ENCODE measurements around the gene SDK1.
"Not testable (repeated sequence)": the region's sequence is repeated elsewhere in the genome, so short reads cannot be mapped to it uniquely, and the experiment has no call there.

SDK1 gene

DNA sequence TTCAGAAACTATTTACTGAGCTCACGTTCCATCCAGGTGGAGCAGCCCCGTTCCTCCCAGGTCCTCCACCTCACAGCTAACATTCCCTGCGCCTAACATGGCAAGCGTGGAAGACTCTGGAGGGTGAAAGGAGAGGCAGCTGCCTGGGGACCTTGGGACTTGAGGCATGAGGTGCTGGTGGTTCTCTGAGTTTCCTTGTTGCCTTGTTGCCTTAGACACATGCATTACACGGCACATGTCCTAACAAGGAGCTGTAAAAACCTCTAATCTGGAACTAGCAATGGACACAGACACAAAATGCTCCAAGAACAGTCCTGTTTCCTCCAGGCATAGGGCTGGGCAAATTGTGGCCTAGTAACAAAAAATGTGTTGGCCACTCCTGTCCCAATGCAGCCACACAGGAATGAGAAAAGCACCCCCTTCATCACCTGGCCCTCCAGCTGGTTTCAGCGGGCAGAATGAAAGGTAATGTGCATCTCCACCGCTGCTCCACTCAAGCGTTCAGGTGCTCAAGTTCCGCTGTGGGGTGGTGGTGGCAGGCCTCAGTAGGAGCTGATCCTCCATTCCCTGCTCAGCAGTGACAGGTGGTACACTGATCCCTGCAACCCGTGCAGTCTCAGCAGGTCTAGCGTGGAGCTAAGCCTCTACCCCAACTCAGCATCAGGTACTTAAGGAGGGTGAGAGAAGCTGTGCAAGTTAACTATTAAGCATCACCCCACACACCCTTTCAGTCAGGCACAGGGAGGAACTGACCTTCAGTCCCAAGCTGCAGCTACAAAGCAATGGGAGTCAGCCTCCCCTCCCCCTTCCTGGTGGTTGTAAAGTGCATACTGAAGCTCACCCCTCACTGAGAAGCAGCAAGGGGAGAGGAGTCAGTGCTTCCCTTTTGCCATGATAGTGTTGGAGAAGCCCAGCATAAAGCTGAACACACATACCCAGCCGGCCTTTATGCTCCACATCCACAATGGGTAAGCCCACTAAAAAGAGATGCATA, 382.8 kb downstream of the SDK1 start:
- no peak for DNase-seq

DNA sequence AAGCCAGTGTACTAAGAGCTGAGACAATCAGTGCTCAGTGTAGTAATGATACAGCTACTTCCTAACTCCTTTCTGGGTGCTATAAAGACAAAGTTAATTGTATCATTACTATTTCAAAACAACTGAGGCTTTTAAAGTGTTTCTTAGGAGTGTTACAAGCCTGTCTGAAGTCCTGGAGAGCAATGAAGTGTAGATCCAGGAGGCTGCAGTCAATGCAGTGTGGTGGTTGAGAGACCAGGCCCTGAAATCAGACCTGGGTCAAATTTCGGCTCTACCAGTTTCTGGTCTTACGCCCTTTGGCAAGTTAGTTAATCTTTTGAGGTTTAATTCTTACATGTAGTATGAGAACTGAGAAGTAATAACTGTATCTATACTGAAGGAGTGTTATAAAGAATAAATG, 387.0 kb downstream of the SDK1 start:
- DNase-seq = no peak

DNA sequence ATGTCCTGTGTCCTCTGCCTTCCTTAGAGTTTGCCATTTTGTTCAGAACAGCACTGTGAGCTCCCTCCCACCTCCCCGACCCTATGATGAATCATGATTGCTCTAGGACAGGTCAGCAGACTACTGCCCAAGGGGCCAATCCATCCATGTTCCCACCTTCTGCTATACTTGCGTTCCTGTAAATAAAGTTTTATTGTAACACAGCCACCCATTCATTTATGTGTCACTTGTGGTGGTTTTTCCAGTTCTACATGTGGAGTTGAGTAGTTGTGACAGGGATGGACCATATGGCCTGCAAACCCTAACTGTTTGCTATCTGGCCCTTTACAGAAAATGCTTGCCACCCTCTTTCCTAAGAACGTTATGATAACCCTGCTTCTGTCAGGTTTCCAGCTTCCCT, 387.8 kb downstream of the SDK1 start:
- no peak for DNase-seq

DNA sequence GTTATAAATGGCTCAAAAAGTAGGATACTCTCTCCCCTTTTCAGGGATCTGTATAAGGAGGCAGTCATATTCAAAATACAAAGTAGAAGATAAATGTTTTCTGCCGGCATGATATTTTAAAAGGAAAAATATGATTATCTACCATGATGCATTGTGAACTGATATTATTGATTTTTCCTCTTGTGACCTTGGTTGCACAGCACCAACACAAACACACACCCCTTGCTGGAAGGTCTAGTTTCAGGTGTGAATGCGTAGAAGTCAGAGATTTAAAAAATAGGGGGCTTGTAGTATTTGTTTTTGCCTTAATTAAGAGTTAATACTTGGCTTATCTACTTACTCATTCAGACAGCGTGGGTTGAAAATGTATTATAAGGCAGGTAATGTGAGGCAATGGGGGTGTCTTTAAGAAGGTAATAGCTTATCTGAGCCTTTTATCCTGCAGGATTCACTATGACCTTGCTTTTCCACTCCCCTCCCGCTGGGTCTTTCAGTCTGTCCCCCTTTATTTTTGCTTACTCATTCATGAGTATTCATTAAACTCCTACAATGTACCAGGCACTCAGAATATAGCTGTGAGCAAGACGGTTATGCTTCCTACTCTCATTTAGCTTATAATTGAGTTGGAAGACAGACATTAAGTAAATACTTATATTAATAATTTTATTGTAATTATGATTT, 390.6 kb downstream of the SDK1 start:
- no peak for DNase-seq

DNA sequence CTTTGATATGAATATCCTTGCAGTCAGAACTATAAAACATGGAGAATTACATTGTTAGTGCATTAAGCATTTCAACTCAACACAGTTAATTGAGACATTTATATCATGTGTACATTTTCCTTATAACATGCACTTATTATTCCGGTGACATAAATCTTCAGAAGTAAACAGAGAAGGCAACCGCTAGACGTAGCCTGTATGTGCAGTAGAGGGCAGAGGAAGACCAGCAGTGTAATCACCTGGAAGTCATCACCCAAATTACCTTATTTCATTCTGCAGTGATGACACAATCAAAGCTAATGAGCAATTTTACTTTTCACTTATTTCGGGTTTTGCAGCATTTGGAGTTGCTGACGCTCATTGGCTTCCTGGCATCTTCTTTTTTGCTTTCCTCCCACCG, 394.6 kb downstream of the SDK1 start:
- no peak for DNase-seq

DNA sequence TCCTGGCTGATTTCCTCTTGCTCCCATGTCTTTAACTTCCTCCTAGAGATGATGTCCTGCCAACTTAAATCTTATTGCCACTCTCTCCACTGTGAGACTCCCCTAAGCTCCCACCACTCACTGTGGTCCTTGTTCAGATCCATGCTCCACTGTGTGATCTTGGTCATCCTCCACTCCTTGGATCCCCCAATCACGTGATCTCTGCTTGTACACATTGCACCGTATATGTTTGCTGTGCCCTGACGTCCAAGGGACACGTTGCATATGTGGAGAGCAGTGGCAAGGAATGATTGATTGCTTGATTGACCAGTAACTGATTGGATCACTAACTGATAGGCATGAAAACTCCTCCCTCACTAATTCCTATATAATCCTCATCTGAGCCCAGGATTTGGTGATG, 395.1 kb downstream of the SDK1 start:
- DNase-seq = no peak

DNA sequence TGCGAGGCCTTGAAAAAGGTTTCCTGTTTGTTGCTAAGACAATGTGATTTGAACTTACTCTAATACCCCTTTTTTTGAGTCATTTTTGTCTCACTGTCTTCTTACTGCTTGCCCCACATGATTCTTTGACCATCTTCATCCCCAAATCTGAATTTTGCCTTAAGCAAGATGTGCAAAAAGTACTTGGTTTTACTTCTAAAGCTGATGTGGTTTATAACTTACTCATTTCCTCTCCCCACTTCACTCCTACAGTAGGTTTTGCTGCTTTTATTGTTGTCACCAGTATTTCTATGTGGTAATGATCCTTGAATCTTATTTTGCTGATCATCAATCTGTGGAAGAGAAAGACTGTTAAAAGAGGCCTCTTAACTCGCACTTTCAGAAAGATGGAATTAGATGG, 396.4 kb downstream of the SDK1 start:
- no peak for DNase-seq

DNA sequence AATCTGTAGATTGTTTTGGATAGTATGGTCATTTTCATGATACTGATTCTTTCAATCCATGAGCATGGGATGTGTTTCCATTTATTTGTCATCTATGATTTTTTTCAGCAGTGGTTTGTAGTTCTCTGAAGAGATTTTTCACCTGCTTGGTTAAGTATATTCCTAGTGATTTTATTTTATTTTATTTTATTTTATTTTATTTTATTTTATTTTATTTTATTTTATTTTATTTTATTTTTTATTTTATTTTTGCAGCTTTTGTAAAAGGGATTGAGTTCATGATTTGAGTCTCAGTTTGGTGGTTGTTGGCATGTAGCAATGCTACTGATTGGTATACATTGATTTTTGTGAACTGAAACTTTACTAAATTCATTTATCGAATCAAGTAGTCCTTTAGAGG, 404.2 kb downstream of the SDK1 start:
- DNase-seq = no peak

DNA sequence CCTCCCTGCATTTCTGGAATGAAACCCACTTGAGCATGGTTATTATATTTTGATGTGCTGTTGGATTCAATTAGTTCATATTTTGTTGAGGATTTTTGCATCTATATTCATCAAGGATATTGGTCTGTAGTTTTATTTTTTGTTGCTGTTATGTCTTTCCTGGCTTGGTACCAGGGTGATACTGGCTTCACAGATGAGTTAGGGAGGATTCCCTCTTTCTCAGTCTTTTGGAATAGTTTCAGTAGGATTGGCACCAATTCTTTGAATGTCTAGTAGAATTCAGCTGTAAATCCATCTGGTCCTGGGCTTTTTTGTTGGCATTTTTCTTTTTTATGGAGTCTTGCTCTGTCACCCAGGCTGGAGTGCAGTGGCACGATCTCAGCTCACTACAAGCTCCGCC, 405.0 kb downstream of the SDK1 start:
- not testable (repeated sequence) for DNase-seq

DNA sequence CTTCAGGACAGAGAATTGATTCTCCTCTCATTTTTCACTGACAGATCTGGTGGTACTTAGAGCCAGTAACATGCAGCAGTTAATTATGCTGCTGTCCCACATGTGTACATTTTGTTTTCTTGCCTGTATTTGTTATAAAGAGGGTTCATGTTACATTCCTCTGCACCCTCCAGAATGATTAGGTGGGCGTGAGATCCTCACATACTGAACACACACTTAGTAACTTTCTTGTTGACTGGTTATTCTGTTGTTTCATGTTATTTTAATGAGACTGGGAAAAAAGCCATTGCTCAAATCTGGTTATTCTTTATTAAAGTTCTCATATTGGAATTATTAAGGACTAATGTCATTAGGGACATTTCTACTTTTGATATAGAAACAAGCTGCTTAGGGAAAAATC, 409.1 kb downstream of the SDK1 start:
- no peak for DNase-seq

DNA sequence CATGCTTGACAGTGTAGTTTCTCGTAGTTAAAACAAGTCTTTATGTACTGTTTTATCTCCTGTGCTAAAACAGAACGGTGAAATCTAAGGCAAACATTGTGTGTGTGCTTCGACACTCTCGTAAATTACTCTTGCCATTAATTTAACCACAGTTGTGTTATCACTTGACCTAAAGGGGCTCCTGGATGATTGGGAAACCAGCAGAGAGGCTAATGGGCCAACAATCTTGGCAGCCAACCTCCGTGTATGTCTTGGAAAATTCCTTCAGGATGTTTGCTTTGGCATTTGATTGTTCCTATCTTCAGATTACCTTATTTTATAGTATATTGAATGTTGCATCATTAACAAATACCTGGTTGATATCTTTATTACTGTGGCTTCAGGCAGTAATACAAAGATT, 409.5 kb downstream of the SDK1 start:
- DNase-seq = no peak

DNA sequence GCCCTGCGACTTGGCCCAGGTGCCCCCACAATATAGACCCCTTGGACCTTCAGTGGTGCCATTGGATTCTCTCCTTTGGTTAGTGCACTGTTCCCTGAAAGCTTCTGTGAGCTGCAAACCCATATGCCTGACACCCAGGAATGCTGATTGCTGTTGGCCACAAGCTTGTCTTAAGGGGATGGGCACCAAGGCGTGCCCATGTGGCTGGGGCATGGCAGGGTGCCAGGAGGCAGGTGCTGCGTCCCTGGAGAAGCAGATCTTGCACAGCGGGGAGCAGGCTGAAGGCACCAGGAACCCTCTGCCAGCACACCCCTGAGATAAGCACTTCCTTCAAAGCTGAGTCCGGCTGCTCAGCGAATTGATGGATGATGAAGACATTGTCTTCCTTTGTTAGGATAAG, 411.8 kb downstream of the SDK1 start:
- no peak for DNase-seq

DNA sequence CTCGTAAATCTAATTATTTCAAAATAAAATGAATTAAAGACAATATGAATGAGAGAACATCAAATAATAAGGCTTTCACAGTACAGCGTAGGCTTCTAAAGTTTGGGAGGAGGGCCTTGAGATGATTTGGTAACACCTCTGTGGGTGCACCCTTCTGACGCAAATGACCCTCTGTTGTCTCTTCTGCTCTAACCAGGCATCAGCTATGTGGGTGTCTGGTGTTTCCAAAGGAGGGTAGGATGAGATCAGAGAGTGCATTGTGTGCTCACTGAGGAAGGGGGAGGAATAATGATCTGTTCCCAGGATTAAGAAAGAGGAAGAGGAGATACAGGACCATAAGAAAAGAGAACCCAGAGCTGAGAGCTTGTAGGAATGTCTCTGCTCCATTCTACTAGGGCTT, 420.4 kb downstream of the SDK1 start:
- no peak for DNase-seq

DNA sequence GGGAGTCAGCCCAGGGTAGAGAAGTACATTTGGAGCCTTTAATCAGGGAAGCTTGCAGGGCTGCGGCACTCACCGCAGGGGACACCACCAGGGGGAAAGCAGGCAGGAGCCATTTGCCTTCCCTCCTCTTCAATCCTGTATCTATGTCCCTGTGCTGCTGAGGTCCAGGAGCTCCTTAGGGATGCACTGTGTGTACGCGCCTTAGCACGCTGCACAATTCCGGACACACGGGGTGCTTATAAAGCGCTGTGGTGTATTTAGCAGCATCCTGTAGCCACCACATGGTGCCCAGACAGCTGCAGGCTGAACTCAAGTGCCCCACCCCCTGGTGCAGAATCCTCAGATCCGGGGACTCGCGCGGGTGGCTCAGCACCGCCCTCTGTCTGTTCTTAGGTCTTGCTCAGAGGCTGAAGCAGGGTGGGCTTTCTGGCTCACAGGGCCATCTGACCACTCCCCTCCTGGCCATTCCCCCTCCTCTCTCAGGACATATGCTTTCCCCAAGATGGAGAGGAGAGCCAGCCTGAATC, 421.4 kb downstream of the SDK1 start:
- no peak for DNase-seq

DNA sequence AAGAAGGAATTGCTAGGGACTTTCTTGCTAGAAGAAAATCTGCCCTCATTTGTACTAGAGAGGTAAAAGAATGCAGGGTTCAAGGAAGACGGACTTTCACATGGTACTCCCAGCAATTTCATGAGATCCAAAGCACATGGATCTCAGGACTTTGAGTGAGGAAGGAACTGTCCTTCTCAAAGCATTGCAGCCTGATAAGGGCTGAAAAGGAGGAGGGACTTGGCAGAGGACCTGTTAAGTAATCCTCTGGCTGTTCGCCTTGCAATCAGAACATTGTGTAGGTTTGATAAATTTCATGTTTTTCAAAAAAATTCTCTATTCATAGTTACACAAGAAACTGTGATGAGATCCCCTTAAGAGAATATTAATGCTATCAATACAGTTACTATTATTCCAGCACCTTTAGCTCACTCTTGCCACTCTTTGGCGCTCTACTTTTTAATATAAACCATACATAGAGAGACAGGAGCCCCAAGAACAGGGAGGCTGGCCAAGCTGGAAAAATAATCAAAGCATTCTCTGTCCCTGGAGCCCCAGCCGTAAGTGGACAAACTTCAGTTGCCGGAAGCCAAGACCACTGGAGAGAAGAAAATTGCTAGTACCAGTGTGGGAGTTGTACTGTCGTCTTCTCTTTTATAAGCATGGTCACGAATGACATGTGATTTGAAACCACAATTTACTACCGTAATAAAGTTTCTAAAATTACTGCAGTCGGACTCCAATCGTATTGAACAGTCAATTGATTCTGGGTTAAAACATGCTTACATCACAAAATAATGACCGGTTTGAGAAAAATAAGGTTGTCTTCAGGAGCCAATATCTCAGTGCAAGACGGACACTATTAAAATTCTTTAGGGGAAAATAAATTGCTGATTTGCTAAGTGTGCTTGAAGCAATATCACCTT, 424.4 kb downstream of the SDK1 start:
- no peak for DNase-seq

DNA sequence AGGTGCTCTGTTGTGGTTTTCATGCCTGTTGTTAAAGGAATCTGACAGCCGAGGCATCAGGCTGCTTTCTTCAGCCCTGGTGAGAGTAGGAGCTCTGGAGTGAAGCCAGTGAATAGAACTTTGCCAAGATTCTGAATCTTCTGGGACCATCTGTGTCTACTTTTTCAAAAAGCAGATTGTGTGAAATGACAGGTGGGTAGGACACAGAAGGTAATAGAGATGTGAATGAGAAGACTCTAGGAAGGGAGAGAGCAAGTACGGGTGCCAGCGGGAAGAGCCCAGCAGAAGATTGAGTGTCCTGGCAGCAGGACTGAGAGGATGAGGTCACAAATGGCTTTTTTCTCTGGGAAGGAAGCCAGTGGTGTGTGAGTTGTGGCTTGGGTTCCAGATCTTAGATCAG, 429.2 kb downstream of the SDK1 start:
- DNase-seq = no peak

DNA sequence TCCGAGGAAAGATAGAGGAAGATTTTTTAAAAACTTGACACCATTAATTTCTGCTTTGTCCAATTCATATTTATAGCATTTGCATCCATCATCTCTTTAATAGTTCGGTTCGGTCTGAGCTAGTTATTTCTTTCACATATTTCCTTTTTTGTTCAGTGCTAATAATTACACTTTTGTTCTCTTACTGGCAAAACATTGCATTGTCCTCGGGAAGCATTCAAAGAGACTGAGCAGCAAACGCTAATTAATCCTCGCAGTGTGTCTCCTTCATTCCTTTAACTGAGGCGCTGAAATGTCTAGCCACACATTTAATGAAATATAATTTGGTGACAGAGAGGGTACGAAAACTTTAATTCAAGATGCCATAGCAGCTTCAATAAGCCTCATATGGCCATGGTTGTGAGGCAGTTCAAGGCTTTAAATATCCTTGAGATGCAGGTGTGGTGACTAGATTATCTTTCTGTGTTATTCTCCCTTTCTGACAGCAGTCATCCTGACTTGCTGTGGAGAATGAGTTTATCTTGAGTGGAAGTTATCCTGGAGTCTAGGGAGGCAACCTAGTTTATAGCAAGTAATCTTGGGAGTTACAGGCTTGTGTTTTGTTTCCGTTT, 431.4 kb downstream of the SDK1 start:
- no peak for DNase-seq

DNA sequence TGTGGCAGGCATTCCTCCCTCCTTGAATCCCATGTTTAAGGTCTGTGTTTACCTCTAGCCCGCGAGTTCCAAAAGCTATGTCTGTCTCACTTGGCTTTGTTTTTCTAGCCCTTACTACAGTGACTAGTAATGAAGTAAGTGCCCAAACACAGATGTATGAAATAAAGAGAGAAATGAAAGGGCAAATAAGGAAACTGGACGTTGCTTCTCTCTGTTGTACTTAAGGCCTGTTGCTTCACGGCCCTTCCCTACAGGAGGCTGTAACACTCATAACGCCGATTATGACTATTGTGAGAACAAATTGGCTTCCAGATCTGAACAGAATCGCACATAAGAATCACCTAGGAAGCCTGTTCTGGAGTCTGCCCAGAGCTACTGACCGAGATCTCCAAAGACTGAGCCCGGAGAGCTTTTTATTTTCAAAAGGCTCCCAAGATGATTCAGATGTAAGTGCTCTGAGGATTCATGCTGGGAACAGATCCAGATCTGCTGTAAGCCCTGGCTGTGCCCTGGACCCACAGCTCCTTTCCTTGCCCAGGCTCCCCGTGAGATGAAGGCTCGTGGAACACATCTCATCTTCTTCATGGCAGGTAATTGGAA, 432.6 kb downstream of the SDK1 start:
- no peak for DNase-seq

DNA sequence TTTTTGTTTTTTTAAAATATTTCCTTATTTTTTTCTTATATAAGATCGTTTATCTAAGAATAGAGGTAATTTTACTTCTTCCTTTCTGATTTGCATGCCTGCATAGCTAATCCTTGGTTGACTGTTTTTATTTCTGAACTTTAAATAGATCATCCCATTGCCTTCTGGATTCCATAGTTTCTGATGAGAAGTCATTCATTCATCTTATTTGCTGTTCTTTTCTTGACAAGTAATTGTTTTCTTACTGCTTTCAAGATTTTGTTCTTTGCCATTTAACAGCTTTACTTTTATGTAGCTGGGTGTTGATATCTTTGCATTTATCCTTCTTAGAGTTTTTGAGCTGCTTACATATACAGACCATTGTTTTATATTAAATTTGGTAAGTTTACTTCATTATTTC, 437.9 kb downstream of the SDK1 start:
- no peak for DNase-seq

DNA sequence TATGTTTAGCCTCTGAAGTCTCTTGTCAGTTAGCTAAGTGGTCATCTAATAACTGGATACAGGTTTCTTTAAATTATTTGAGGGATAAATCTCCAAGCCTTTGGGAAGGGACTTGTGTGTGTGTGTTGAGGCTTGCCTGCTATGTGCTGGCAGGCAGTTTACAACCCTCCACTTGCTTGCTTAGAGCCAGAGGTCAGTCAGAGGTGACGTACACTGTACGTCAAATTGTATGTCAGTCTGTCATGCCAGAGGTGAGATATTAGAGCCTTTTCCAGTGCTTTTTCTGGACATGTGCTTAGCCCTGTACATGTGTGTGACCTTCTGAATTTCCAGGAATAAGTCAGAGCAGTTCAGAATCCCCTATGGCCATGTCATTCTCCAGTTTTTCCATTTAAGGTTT, 438.9 kb downstream of the SDK1 start:
- no peak for DNase-seq

DNA sequence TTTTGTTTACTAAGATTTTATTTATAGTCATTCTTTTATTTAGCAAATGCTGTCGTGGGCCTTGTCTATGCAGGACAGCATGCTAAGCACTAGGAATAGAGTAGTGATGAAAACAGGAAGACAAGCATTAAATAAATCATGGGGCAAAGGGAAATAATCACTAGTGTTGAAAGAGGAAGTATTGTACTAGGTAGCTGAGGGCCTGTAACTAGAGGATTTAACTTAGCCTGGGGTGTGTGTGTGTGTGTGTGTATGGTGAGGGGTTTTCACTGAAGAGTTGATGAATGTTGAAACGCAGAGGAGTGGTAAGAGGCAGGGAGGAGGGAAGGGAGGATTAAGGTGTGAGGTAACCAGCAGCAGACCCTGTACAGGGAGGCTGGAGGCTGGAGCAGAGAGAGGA, 446.4 kb downstream of the SDK1 start:
- peak; percentile 67 for DNase-seq

DNA sequence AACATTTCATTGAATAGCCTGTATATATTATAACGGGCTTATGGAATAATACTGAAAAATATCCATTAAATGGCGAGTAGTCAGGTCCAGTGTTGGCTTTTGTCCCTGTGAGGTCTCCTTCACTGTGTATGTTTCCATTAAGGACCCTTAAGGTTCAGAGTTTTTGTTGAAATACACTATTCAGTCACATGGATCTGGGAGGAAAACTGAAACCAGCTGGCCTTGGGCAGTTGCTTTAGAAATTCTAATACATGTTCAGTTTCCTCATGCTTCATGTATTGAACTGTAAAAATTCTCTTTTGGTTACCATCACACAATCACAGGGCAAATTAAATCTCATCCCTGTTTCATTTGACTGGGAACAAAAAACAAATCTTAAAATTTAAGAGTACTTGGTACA, 447.3 kb downstream of the SDK1 start:
- DNase-seq = no peak

All from DMS153 (cell line).